ENCODE results near the gene COA8.

DNA sequence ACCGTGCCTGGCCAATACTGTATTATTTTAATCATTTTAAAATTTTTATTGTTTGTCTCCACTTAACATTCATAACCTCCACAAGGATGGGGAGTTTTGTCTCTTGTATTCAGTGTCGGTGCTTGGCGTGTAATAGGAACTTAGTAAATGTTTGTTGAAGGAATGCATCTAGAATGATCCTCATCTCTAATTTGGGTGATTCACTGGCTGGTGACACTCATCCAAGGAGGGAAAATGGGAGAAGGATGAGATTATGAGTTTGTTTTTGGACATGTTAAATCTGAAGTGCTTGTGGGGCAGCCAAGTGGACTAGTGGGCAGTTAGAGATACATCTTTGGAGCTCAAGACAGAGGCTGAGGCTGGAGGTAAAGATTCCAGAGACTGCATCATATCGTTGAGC is 71.4 kb downstream of the COA8 start:
- TF ChIP-seq SP2 (IDR thresholded peaks at IDR 0.05; ENCODE audit: low read length) (no peak), POU5F1 (IDR thresholded peaks at IDR 0.05; ENCODE audit: low read depth, low read length) (no peak), POLR2A (IDR thresholded peaks at IDR 0.05; ENCODE audit: control extremely low read depth in 1 of 2, low read depth in 2 of 2, low read length in 2 of 2) (no peak), BCL11A (IDR thresholded peaks at IDR 0.05; ENCODE audit: low read depth in 2 of 2, low read length in 2 of 2) (no peak), POLR2AphosphoS5 (IDR thresholded peaks at IDR 0.05; ENCODE audit: low read depth, low read length) (no peak), EZH2 (IDR thresholded peaks at IDR 0.05; ENCODE audit: low read depth, low read length, severe bottlenecking) (no peak), MAFK (IDR thresholded peaks at IDR 0.05; ENCODE audit: low read depth, low read length) (no peak), TAF1 (IDR thresholded peaks at IDR 0.05; ENCODE audit: low read depth, low read length) (no peak)
- TF ChIP-seq, protein P1, sequence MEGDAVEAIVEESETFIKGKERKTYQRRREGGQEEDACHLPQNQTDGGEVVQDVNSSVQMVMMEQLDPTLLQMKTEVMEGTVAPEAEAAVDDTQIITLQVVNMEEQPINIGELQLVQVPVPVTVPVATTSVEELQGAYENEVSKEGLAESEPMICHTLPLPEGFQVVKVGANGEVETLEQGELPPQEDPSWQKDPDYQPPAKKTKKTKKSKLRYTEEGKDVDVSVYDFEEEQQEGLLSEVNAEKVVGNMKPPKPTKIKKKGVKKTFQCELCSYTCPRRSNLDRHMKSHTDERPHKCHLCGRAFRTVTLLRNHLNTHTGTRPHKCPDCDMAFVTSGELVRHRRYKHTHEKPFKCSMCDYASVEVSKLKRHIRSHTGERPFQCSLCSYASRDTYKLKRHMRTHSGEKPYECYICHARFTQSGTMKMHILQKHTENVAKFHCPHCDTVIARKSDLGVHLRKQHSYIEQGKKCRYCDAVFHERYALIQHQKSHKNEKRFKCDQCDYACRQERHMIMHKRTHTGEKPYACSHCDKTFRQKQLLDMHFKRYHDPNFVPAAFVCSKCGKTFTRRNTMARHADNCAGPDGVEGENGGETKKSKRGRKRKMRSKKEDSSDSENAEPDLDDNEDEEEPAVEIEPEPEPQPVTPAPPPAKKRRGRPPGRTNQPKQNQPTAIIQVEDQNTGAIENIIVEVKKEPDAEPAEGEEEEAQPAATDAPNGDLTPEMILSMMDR (IDR thresholded peaks at IDR 0.05; ENCODE audit: control extremely low read depth in 1 of 3, insufficient read depth in 1 of 3, low read depth in 1 of 3, low read length in 3 of 3), result no peak
- TF ChIP-seq, protein P2, sequence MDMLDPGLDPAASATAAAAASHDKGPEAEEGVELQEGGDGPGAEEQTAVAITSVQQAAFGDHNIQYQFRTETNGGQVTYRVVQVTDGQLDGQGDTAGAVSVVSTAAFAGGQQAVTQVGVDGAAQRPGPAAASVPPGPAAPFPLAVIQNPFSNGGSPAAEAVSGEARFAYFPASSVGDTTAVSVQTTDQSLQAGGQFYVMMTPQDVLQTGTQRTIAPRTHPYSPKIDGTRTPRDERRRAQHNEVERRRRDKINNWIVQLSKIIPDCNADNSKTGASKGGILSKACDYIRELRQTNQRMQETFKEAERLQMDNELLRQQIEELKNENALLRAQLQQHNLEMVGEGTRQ (IDR thresholded peaks at IDR 0.05; ENCODE audit: low read length), result no peak

Data from H1 (cell line).